B cell (primary cell): ENCODE measurements around the gene RTF2. TPM values are rescaled to one million over a fixed set of nuclear protein-coding genes. Genes with fewer than 3 reads are reported as not detected.

Experiments
- ATAC-seq: fragments of 200-7000 bp; cut with Tn5 transposase; one replicate; pipeline ENCODE4 v1.10.0; 2021; ENCODE audit warnings: low read depth, mild to moderate bottlenecking, moderate number of reproducible peaks, moderate library complexity
- CTCF ChIA-PET: fragments of 350-600 bp; sonication (Branson Sonifier 250); formaldehyde crosslinking; loops from one replicate; lab custom pipeline; 2021; ENCODE audit warnings: antibody characterized with exemption, inconsistent platforms; lab: Charles Lee
- POLR2A ChIA-PET: fragments of 350-600 bp; sonication (Branson Sonifier 250); formaldehyde crosslinking; loops from one replicate; lab custom pipeline; 2021; ENCODE audit warnings: antibody characterized with exemption; lab: Charles Lee
- DNase-seq: peaks from one replicate; pipeline ENCODE4 v3.0.0; 2013
- H2AFZ ChIP-seq: 2 replicates; pipeline ENCODE4 v1.6.1; 2012; ENCODE audit warnings: mild to moderate bottlenecking, low read depth, low read length; ENCODE audit not compliant: insufficient read depth, poor library complexity, severe bottlenecking
- H3K27ac ChIP-seq, 2 donors: 1 replicate in 1 of 2; 2 replicates in 1 of 2; pipeline ENCODE4 v1.5.1; 2012 to 2013; ENCODE audit warnings: low read length in 2 of 2, mild to moderate bottlenecking in 2 of 2, moderate library complexity in 1 of 2
- H3K27me3 ChIP-seq, 4 experiments: fragments of 200-600 bp in 1 of 4; sonication (generic) in 1 of 4; replicated peaks in 1 of 4; 1 replicate in 2 of 4; 2 replicates in 2 of 4; pipeline versions ENCODE4 v1.6.1 to v1.7.0; 2013 to 2016; ENCODE audit warnings: low read length in 3 of 4, mild to moderate bottlenecking in 2 of 4, mixed read lengths in 1 of 4, moderate library complexity in 1 of 4; ENCODE audit not compliant: insufficient read depth in 4 of 4, control insufficient read depth in 3 of 4; ENCODE audit errors: control extremely low read depth in 1 of 4
- H3K36me3 ChIP-seq, 2 experiments: replicated peaks in 1 of 2; 1 replicate in 1 of 2; 2 replicates in 1 of 2; pipeline versions ENCODE4 v1.6.1 to v1.7.1; 2013; ENCODE audit warnings: low read length in 1 of 2; ENCODE audit not compliant: insufficient read depth in 2 of 2, control insufficient read depth in 1 of 2; ENCODE audit errors: control extremely low read depth in 1 of 2, extremely low read depth in 1 of 2
- H3K4me1 ChIP-seq, 2 donors: fragments of 200-600 bp in 1 of 2; sonication (generic) in 1 of 2; 1 replicate in 1 of 2; 2 replicates in 1 of 2; pipeline versions ENCODE4 v1.5.1 to v1.6.1; 2013 to 2017; ENCODE audit warnings: low read length in 2 of 2; ENCODE audit not compliant: control insufficient read depth in 2 of 2, insufficient read depth in 2 of 2
- H3K4me2 ChIP-seq: replicated peaks from 2 replicates; pipeline ENCODE3; 2012; ENCODE audit warnings: mild to moderate bottlenecking, low read depth, low read length; ENCODE audit not compliant: poor library complexity, severe bottlenecking
- H3K4me3 ChIP-seq, 5 experiments: fragments of 200-600 bp in 1 of 5; sonication (generic) in 1 of 5; 1 replicate in 3 of 5; 2 replicates in 2 of 5; pipeline versions ENCODE4 v1.5.1 to v1.7.0; 2011 to 2016; ENCODE audit warnings: low read length in 4 of 5, mild to moderate bottlenecking in 4 of 5, low read depth in 2 of 5, control low read depth in 1 of 5, moderate library complexity in 1 of 5; ENCODE audit not compliant: insufficient read depth in 1 of 5; ENCODE audit errors: control extremely low read depth in 1 of 5, extremely low read depth in 1 of 5
- H3K79me2 ChIP-seq: fragments of 200-600 bp; sonication (generic); one replicate; pipeline ENCODE4 v1.6.0; 2016; ENCODE audit warnings: low read length; ENCODE audit not compliant: control insufficient read depth, insufficient read depth
- H3K9ac ChIP-seq: fragments of 200-600 bp; sonication (generic); 2 replicates; pipeline ENCODE4 v1.6.1; 2017; ENCODE audit warnings: mild to moderate bottlenecking, low read length, moderate library complexity
- H3K9me3 ChIP-seq, 3 donors: one replicate each; pipeline versions ENCODE4 v1.6.1 to v1.7.1; 2013; ENCODE audit warnings: low read length in 2 of 3; ENCODE audit not compliant: control insufficient read depth in 2 of 3, insufficient read depth in 1 of 3; ENCODE audit errors: control extremely low read depth in 1 of 3
- H4K20me1 ChIP-seq: 2 replicates; pipeline ENCODE4 v1.6.0; 2012; ENCODE audit warnings: mild to moderate bottlenecking, low read length; ENCODE audit not compliant: insufficient read depth, control insufficient read depth, poor library complexity, severe bottlenecking
- H3K27ac Mint-ChIP-seq: one replicate; pipeline ENCODE4 v1.8.0; 2021; ENCODE audit warnings: mixed read lengths
- H3K27me3 Mint-ChIP-seq: one replicate; pipeline ENCODE4 v1.8.0; 2021; ENCODE audit warnings: mixed read lengths
- H3K4me1 Mint-ChIP-seq: one replicate; pipeline ENCODE4 v1.8.0; 2021; ENCODE audit warnings: mixed read lengths
- H3K4me3 Mint-ChIP-seq: one replicate; pipeline ENCODE4 v1.8.0; 2021; ENCODE audit warnings: mixed read lengths
- H3K9me3 Mint-ChIP-seq: one replicate; pipeline ENCODE4 v1.8.0; 2022; ENCODE audit warnings: mixed read lengths; ENCODE audit not compliant: insufficient read depth
- CTCF ChIP-seq: fragments of 200-600 bp; IDR thresholded peaks from one replicate; pipeline ENCODE4 v1.8.0; 2022; ENCODE audit warnings: antibody characterized with exemption, mild to moderate bottlenecking
- EZH2 ChIP-seq: IDR thresholded peaks from 2 replicates; pipeline ENCODE4 v1.6.1; 2012; ENCODE audit warnings: borderline replicate concordance, low read depth, mild to moderate bottlenecking, moderate library complexity, low read length; ENCODE audit not compliant: insufficient read depth, poor library complexity, severe bottlenecking
- WGBS: methylation state at CpG from one replicate; pipeline ENCODE4 v1.1.5; 2013; ENCODE audit warnings: missing lambda C conversion rate; ENCODE audit not compliant: insufficient coverage; 5-methylcytosine and 5-hydroxymethylcytosine counted together
- intact Hi-C: fragments of 100-400 bp; cut with micrococcal nuclease; formaldehyde crosslinking; loops from one replicate; pipeline ENCODE4 v1.10.0; 2022
- polyA plus RNA-seq: library from polyadenylated mRNA; depleted of rRNA; stranded (reverse); fragments of >200 nt; gene quantifications from 2 replicates; pipeline ENCODE4 v1.2.3, GENCODE V29; 2012
- total RNA-seq, 2 donors: library from RNA; stranded (reverse); fragments of 120-200 nt in 1 of 2; gene quantifications; 1 replicate in 1 of 2; 2 replicates in 1 of 2; pipeline versions ENCODE4 v1.2.3 to v1.2.4, GENCODE V29; 2013 to 2022

RTF2 gene
- total and polyA plus RNA-seq, 2 donors (not counting 1 experiment from before 2014, with no cell fraction given): 34.6 to 78.4 TPM

- POLR2A ChIA-PET: no interaction called here
- ATAC-seq (no peak), DNase-seq (no peak)
- H3K27me3 ChIP-seq: no peaks in the 10 kb centered on the region
- no peaks in the 10 kb centered on the region for H3K79me2 ChIP-seq
- Mint-ChIP-seq H3K4me3 (no peak overlapping the region), H3K27me3 (no peaks in the 10 kb centered on the region), H3K9me3 (peaks cover 12% of the 10 kb centered on the region), H3K4me1 (no peaks in the 10 kb centered on the region), H3K27ac (no peak overlapping the region)
- CTCF ChIA-PET: no interaction called here
- no peak overlapping the region for H3K4me3 ChIP-seq
- H3K4me2 ChIP-seq: no peak overlapping the region
- H3K36me3 ChIP-seq: peaks cover 18 to 64% of the 10 kb centered on the region in 2 experiments
- no peak overlapping the region for H2AFZ ChIP-seq
- H4K20me1 ChIP-seq: no peaks in the 10 kb centered on the region
- no peak overlapping the region for H3K9ac ChIP-seq
- no peaks in the 10 kb centered on the region for H3K4me1 ChIP-seq
- no peak overlapping the region for H3K27ac ChIP-seq
- 97% methylated on average over 14 of the region's 14 CpGs for WGBS
- intact Hi-C loops: loop anchor here (5.0 kb wide), 1 partner anchor 276 kb away; no protein-coding TSS in a partner anchor
- peaks cover 0 to 57% (median 29%) of the 10 kb centered on the region in 3 donors for H3K9me3 ChIP-seq
- TF ChIP-seq CTCF (no peak), EZH2 (no peak)
Measured at GRCh38 chr20:56518126-56518525, 49.7 kb downstream of the RTF2 start.

GRCh38 chr20:56518721-56519398, 50.4 kb downstream of the RTF2 start:
- no peak for TF ChIP-seq EZH2
- TF ChIP-seq CTCF: no peak
- no peak overlapping the region for H3K9ac ChIP-seq
- intact Hi-C loops: loop anchor here (5.0 kb wide), 1 partner anchor 277 kb away; no protein-coding TSS in a partner anchor
- no peak overlapping the region for H2AFZ ChIP-seq
- Mint-ChIP-seq H3K9me3 (peaks cover 12% of the 10 kb centered on the region), H3K4me3 (no peak overlapping the region), H3K27ac (no peak overlapping the region), H3K27me3 (no peaks in the 10 kb centered on the region), H3K4me1 (no peaks in the 10 kb centered on the region)
- no peaks in the 10 kb centered on the region for H3K27me3 ChIP-seq
- DNase-seq (no peak), ATAC-seq (no peak)
- no peaks in the 10 kb centered on the region for H3K79me2 ChIP-seq
- WGBS: 84% methylated on average over 7 of the region's 10 CpGs
- H3K27ac ChIP-seq: no peak overlapping the region
- H3K4me3 ChIP-seq: no peak overlapping the region
- ChIA-PET CTCF (no interaction called here), POLR2A (no interaction called here)
- peaks cover 15 to 57% of the 10 kb centered on the region in 2 experiments for H3K36me3 ChIP-seq
- no peaks in the 10 kb centered on the region for H4K20me1 ChIP-seq
- H3K9me3 ChIP-seq: peaks cover 0 to 62% (median 29%) of the 10 kb centered on the region in 3 donors
- H3K4me2 ChIP-seq: no peak overlapping the region
- H3K4me1 ChIP-seq: no peaks in the 10 kb centered on the region
